NAMALWA (cell line): ENCODE measurements around the gene CAMK2N2.

ENCODE experiments used
- DNase-seq: peaks from one replicate; pipeline ENCODE4 v3.0.0-alpha.2; 2015; ENCODE audit warnings: low spot score

CAMK2N2 gene

DNA sequence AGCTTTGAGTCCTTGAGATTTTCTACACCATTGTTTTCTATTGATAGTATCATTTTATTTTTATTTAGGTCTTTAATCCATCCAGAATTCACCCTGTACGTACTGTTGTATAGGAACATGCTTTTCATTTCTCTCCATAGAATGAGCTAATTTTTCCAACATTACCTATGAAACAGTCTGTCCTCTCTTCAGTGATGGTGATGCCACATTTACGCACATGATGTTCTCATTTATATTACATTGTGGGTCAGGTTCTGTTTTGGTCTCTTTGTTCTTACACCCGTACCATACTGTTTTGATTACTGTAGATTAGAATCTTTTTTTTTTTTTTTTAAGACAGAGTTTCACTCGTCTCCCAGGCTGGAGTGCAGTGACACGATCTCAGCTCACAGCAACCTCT lies 49.6 kb downstream of the CAMK2N2 start:
- DNase-seq = no peak

DNA sequence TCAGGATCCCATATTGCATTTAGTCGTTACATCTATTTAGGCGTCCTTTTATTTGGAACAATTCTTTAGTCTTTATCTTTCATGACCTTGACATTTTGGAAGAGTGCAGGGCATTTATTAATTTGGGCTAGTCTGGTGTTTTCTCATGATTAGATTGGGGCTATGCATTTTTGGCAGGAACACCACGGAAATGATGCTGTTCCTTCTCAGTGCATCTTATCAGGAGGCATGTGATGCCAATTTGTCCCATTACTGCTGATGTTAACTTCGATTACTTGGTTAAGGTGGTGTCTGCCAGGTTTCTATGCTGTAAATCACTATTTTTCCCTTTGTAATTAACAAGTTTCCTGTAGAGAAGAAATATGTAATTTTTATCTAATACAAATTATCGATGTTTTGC lies 50.1 kb downstream of the CAMK2N2 start:
- DNase-seq = no peak
